Upper lobe of left lung (tissue), 4 donors: ENCODE measurements around the gene SPRR5.

ENCODE experiments used
- POLR2A ChIP-seq, 4 donors: fragments of 450-650 bp; IDR thresholded peaks; one replicate each; pipeline ENCODE4 v1.5.1; 2016 to 2017; ENCODE audit warnings: antibody characterized with exemption in 4 of 4, mild to moderate bottlenecking in 2 of 4
- POLR2AphosphoS5 ChIP-seq, 2 donors: sonication (generic); formaldehyde crosslinking; IDR thresholded peaks; one replicate each; pipeline ENCODE4 v1.5.1; 2017; ENCODE audit warnings: antibody characterized with exemption in 2 of 2
- TF ChIP-seq, protein P1 (sequence below), 6 experiments: fragments of 450-650 bp in 4 of 6; fragments of 200-600 bp in 2 of 6; sonication (generic) in 2 of 6; IDR thresholded peaks; one replicate each; pipeline ENCODE4 v1.5.1; 2016 to 2019; ENCODE audit warnings: antibody characterized with exemption in 6 of 6

DNA sequence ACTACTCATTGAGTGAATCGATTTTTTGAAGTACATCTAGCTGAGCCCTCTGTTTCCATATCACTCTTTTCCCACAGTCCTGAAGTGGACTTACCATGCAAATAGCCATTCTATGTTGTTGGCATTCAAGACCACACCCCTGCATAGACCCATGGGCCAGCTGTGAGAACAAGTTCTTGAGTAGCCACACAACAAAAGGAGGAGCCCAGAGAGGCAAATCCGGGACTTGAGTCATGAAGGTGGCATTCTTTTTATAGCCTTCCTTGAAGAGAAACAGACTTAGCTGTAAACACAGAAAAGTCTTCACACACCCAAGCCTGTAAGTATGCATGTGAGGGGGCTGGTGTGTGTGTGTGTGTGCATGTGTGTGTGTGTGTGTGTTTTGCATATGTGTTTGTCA is 13.8 kb upstream of the SPRR5 start:
- TF ChIP-seq, protein P1, sequence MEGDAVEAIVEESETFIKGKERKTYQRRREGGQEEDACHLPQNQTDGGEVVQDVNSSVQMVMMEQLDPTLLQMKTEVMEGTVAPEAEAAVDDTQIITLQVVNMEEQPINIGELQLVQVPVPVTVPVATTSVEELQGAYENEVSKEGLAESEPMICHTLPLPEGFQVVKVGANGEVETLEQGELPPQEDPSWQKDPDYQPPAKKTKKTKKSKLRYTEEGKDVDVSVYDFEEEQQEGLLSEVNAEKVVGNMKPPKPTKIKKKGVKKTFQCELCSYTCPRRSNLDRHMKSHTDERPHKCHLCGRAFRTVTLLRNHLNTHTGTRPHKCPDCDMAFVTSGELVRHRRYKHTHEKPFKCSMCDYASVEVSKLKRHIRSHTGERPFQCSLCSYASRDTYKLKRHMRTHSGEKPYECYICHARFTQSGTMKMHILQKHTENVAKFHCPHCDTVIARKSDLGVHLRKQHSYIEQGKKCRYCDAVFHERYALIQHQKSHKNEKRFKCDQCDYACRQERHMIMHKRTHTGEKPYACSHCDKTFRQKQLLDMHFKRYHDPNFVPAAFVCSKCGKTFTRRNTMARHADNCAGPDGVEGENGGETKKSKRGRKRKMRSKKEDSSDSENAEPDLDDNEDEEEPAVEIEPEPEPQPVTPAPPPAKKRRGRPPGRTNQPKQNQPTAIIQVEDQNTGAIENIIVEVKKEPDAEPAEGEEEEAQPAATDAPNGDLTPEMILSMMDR (IDR thresholded peaks at IDR 0.05) = no peak
- no peak for TF ChIP-seq POLR2A (IDR thresholded peaks at IDR 0.05)
- TF ChIP-seq POLR2AphosphoS5 (IDR thresholded peaks at IDR 0.05) = no peak
